Fibroblast of skin of right quadriceps (primary cell): ENCODE results near the gene SNX15.

ENCODE experiments used
- DNase-seq: peaks from one replicate; pipeline ENCODE4 v3.0.0-alpha.2; 2013

Gene SNX15

GRCh38 chr11:65087216-65087615, 60.0 kb downstream of the SNX15 start:
- no peak for DNase-seq

- DNase-seq: no peak
Measured at GRCh38 chr11:65087827-65088226, 60.6 kb downstream of the SNX15 start.

GRCh38 chr11:65089621-65090020, 62.4 kb downstream of the SNX15 start:
- no peak for DNase-seq
